LNCaP clone FGC (cell line): ENCODE data around the gene ZBTB20.

Experiments
- DNase-seq: peaks from one replicate; pipeline ENCODE4 v3.0.0-alpha.2; 2011; ENCODE audit warnings: low read depth
- H3K4me3 ChIP-seq: 2 replicates; pipeline ENCODE4 v1.5.1; 2011; ENCODE audit warnings: mild to moderate bottlenecking, low read depth, low read length, control low read depth
- TF ChIP-seq, protein P1 (sequence below): IDR thresholded peaks from 2 replicates; pipeline ENCODE4 v1.5.1; 2012; ENCODE audit warnings: mild to moderate bottlenecking; ENCODE audit not compliant: control insufficient read depth, insufficient read depth; ENCODE audit errors: extremely low read depth

Gene ZBTB20

DNA sequence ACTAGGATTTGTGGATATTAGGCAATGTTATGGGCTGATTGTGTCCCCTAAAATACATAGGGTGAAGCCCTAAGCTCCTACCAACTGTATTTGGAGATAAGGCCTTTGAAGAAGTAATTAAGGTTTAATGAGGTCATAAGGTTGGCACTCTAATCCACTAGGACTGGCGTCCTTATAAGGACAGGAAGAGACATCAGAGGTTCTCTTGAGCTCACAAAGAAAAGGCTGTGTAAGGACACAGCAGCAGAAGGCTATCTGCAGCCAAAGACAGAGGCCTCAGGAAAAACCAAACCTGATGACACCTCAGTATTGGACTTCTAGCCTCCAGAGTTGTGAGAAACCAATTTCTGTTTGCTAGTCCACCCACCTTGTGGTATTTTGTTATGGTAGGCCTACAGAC lies 416.7 kb downstream of the ZBTB20 start:
- H3K4me3 ChIP-seq = no peak overlapping the region
- TF ChIP-seq, protein P1, sequence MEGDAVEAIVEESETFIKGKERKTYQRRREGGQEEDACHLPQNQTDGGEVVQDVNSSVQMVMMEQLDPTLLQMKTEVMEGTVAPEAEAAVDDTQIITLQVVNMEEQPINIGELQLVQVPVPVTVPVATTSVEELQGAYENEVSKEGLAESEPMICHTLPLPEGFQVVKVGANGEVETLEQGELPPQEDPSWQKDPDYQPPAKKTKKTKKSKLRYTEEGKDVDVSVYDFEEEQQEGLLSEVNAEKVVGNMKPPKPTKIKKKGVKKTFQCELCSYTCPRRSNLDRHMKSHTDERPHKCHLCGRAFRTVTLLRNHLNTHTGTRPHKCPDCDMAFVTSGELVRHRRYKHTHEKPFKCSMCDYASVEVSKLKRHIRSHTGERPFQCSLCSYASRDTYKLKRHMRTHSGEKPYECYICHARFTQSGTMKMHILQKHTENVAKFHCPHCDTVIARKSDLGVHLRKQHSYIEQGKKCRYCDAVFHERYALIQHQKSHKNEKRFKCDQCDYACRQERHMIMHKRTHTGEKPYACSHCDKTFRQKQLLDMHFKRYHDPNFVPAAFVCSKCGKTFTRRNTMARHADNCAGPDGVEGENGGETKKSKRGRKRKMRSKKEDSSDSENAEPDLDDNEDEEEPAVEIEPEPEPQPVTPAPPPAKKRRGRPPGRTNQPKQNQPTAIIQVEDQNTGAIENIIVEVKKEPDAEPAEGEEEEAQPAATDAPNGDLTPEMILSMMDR = no peak
- DNase-seq = no peak

DNA sequence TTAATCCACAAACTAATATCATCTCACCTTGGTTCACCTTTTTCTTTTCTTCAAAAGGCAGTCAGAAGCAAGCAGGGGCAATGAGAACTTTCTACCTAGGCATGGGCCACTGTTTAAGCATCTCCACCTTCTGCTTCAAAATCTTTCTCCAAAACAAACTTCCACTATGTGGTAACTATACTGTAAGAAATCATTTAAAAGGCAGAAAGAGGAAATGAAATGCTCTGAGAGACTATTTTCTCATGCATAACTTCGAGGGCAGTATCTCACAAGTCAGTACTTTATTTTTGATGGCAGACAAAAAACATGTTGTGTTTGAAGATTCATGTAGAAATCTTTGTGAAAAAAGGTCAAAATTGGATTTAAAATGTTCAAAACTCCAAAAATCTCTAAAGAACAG lies 419.7 kb downstream of the ZBTB20 start:
- no peak overlapping the region for H3K4me3 ChIP-seq
- TF ChIP-seq, protein P1 = no peak
- no peak for DNase-seq

DNA sequence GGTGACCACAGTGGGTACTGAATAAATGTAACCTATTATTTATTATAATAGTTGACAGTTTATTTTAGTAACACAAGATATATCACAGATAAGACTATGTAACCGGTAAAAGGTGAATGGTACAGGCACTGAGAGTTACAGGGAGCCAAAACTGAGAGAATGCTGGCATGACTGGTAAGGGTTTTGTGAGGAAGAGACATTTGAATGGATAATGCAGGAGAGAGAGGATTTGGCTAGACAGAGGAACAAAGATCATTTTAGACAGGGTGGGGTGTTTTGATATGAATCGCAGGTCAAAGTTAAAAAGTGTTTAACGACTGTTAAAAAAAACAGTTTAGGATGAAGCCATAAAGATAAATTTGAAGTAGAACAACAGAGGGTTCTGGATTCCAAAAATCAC lies 421.1 kb downstream of the ZBTB20 start:
- no peak overlapping the region for H3K4me3 ChIP-seq
- DNase-seq = no peak
- TF ChIP-seq, protein P1 = no peak

DNA sequence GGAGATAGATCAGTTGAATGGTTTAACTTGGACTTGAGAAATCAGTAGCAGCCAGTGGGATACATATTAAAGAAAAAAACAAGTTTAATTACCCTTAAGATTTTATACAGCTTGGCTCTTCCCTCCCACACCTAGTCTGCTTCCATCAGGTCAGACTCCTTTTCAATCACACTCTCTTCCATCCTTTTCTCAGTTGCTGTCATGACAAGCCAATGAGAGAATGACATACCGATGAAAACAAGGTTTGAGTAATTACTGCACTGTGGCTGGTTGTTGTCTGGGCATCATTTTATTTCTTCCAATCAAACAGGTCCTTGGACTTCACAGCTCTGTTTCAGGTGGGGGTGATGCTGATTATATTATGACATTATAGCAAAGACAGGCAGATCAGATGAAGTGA lies 424.6 kb downstream of the ZBTB20 start:
- TF ChIP-seq, protein P1 = no peak

DNA sequence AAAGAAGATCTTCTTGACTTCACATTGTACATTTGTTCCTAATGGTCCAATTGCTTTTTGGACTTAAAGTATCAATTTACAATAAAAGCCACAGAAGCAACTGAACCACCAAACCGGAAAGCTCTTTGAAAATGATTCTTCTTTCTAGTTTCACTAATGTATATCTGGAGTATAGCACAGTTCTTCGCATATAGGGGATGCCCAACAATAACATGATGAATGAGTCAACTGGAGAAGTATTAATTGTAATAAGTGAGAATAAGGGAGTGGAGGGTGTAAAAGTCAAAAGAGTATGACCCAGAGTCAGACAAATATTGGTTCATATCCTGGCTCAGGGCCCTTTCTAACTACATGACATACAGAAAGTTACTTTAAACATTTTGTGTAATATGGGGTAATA lies 425.2 kb downstream of the ZBTB20 start:
- no peak for DNase-seq
- TF ChIP-seq, protein P1 = no peak
- H3K4me3 ChIP-seq = no peak overlapping the region

More for the DNA sequence above, 424.6 kb downstream of the ZBTB20 start:
- no peak for DNase-seq
- no peak overlapping the region for H3K4me3 ChIP-seq

DNA sequence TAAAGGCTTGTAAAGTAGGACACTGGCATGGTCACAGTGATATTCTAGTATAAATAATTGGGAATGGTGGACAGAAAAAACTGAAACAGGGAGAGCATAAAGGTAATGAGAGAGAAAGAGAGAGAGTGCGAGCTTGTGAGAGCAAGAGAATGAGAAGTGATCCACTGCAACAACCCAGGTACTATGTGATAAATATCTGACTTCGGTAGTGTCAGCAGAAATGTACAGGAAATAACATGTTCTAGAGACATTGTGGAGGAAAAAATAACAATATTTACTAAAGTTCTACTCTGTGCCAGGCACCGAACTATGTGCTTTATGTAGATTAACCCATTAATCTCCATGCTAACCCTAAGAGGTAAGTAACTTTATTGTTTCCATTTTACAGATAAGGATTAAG lies 425.9 kb downstream of the ZBTB20 start:
- no peak overlapping the region for H3K4me3 ChIP-seq
- TF ChIP-seq, protein P1 = no peak
- DNase-seq = no peak

DNA sequence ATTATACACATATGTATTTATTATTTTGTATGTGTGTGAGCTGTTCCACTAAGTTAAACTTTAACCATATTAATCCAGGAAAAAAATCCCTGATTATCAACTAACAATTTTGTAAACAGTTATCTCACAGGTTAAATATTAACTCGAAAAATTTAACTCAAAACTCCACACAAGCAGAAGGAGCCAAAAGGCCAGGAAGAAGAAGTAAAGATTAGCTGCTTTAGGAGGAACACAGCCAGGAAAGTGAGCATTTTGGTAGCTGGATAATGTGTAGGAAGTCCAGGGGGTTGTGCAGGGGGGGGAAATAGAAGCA lies 428.2 kb downstream of the ZBTB20 start:
- no peak for DNase-seq
- TF ChIP-seq, protein P1 = no peak
- H3K4me3 ChIP-seq = no peak overlapping the region
